Measurements from ENCODE around the gene SPTLC2.
A peak's percentile ranks its signal among the peaks of the same experiment; 100 is the strongest.
"Not testable (repeated sequence)": the region's sequence is repeated elsewhere in the genome, so short reads cannot be mapped to it uniquely, and the experiment has no call there.

SPTLC2 gene

GRCh38 chr14:77588411-77589025 lies 27.9 kb downstream of the SPTLC2 start:
- not testable (repeated sequence) for H3K27ac ChIP-seq (ENCODE audit: low read depth, low read length)

GRCh38 chr14:77585385-77585784 lies 31.1 kb downstream of the SPTLC2 start:
- peaks cover 31% of the 10 kb centered on the region for H3K79me2 ChIP-seq (ENCODE audit: control insufficient read depth, insufficient read depth, low read length, unreplicated experiment)
- no peak overlapping the region for H3K27ac ChIP-seq (ENCODE audit: low read depth, low read length)
- peaks cover 4% of the 10 kb centered on the region; the same call in 1 of the 2 replicates for H3K36me3 ChIP-seq (ENCODE audit: insufficient read depth, low read length)
- no peak overlapping the region for H3K4me3 ChIP-seq (ENCODE audit: low read depth, low read length)
- no peak overlapping the region for H2AFZ ChIP-seq (ENCODE audit: low read length, unreplicated experiment)
- H3K4me1 ChIP-seq (ENCODE audit: control insufficient read depth, insufficient read depth, low read length, unreplicated experiment), result no peaks in the 10 kb centered on the region
- H3K27me3 ChIP-seq (ENCODE audit: insufficient read depth, low read length), result no peaks in the 10 kb centered on the region

More at GRCh38 chr14:77588411-77589025, 27.9 kb downstream of the SPTLC2 start:
- not testable (repeated sequence) for H3K4me3 ChIP-seq (ENCODE audit: low read depth, low read length); H3K4me1 ChIP-seq (ENCODE audit: control insufficient read depth, insufficient read depth, low read length, unreplicated experiment); H3K27me3 ChIP-seq (ENCODE audit: insufficient read depth, low read length); H3K36me3 ChIP-seq (ENCODE audit: insufficient read depth, low read length); H2AFZ ChIP-seq (ENCODE audit: low read length, unreplicated experiment)
- peaks cover 32% of the 10 kb centered on the region for H3K79me2 ChIP-seq (ENCODE audit: control insufficient read depth, insufficient read depth, low read length, unreplicated experiment)

GRCh38 chr14:77584809-77585208 lies 31.6 kb downstream of the SPTLC2 start:
- Histone ChIP-seq H3K27ac (ENCODE audit: low read depth, low read length) (no peak overlapping the region), H2AFZ (ENCODE audit: low read length, unreplicated experiment) (no peak overlapping the region), H3K79me2 (ENCODE audit: control insufficient read depth, insufficient read depth, low read length, unreplicated experiment) (peaks cover 36% of the 10 kb centered on the region), H3K27me3 (ENCODE audit: insufficient read depth, low read length) (no peaks in the 10 kb centered on the region), H3K4me1 (ENCODE audit: control insufficient read depth, insufficient read depth, low read length, unreplicated experiment) (peaks cover 3% of the 10 kb centered on the region), H3K36me3 (ENCODE audit: insufficient read depth, low read length) (peaks cover 4% of the 10 kb centered on the region; the same call in 1 of the 2 replicates), H3K4me3 (ENCODE audit: low read depth, low read length) (no peak overlapping the region)

GRCh38 chr14:77583657-77584056 lies 32.8 kb downstream of the SPTLC2 start:
- Histone ChIP-seq H3K27me3 (ENCODE audit: insufficient read depth, low read length) (no peaks in the 10 kb centered on the region), H3K27ac (ENCODE audit: low read depth, low read length) (no peak overlapping the region), H3K36me3 (ENCODE audit: insufficient read depth, low read length) (peaks cover 4% of the 10 kb centered on the region; the same call in 1 of the 2 replicates), H3K4me1 (ENCODE audit: control insufficient read depth, insufficient read depth, low read length, unreplicated experiment) (peaks cover 10% of the 10 kb centered on the region), H2AFZ (ENCODE audit: low read length, unreplicated experiment) (no peak overlapping the region), H3K4me3 (ENCODE audit: low read depth, low read length) (no peak overlapping the region), H3K79me2 (ENCODE audit: control insufficient read depth, insufficient read depth, low read length, unreplicated experiment) (peaks cover 44% of the 10 kb centered on the region)

GRCh38 chr14:77582511-77582910 lies 33.9 kb downstream of the SPTLC2 start:
- Histone ChIP-seq H3K27ac (ENCODE audit: low read depth, low read length) (no peak overlapping the region), H3K79me2 (ENCODE audit: control insufficient read depth, insufficient read depth, low read length, unreplicated experiment) (peaks cover 46% of the 10 kb centered on the region), H2AFZ (ENCODE audit: low read length, unreplicated experiment) (no peak overlapping the region), H3K36me3 (ENCODE audit: insufficient read depth, low read length) (peaks cover 4% of the 10 kb centered on the region; the same call in 1 of the 2 replicates), H3K27me3 (ENCODE audit: insufficient read depth, low read length) (no peaks in the 10 kb centered on the region), H3K4me1 (ENCODE audit: control insufficient read depth, insufficient read depth, low read length, unreplicated experiment) (peaks cover 10% of the 10 kb centered on the region), H3K4me3 (ENCODE audit: low read depth, low read length) (no peak overlapping the region)

- Histone ChIP-seq H3K4me3 (ENCODE audit: low read depth, low read length) (peak overlapping the region; percentile 77), H3K27me3 (ENCODE audit: insufficient read depth, low read length) (no peaks in the 10 kb centered on the region), H3K27ac (ENCODE audit: low read depth, low read length) (peak overlapping the region; percentile 70), H2AFZ (ENCODE audit: low read length, unreplicated experiment) (peak overlapping the region; percentile 74), H3K79me2 (ENCODE audit: control insufficient read depth, insufficient read depth, low read length, unreplicated experiment) (peaks cover 44% of the 10 kb centered on the region), H3K4me1 (ENCODE audit: control insufficient read depth, insufficient read depth, low read length, unreplicated experiment) (peaks cover 10% of the 10 kb centered on the region), H3K36me3 (ENCODE audit: insufficient read depth, low read length) (no peaks in the 10 kb centered on the region; the same call in 1 of the 2 replicates)
Measured at GRCh38 chr14:77580964-77581505, 35.4 kb downstream of the SPTLC2 start.

GRCh38 chr14:77580477-77580876 lies 36.0 kb downstream of the SPTLC2 start:
- H3K27me3 ChIP-seq (ENCODE audit: insufficient read depth, low read length), result no peaks in the 10 kb centered on the region
- peaks cover 44% of the 10 kb centered on the region for H3K79me2 ChIP-seq (ENCODE audit: control insufficient read depth, insufficient read depth, low read length, unreplicated experiment)
- H3K27ac ChIP-seq (ENCODE audit: low read depth, low read length), result peak overlapping the region; percentile 70
- peak overlapping the region; percentile 74 for H2AFZ ChIP-seq (ENCODE audit: low read length, unreplicated experiment)
- H3K4me3 ChIP-seq (ENCODE audit: low read depth, low read length), result peak overlapping the region; percentile 77
- H3K4me1 ChIP-seq (ENCODE audit: control insufficient read depth, insufficient read depth, low read length, unreplicated experiment), result peaks cover 10% of the 10 kb centered on the region
- H3K36me3 ChIP-seq (ENCODE audit: insufficient read depth, low read length), result no peaks in the 10 kb centered on the region; the same call in 1 of the 2 replicates

GRCh38 chr14:77579780-77580179 lies 36.7 kb downstream of the SPTLC2 start:
- H3K27ac ChIP-seq (ENCODE audit: low read depth, low read length), result no peak overlapping the region
- peaks cover 10% of the 10 kb centered on the region for H3K4me1 ChIP-seq (ENCODE audit: control insufficient read depth, insufficient read depth, low read length, unreplicated experiment)
- no peak overlapping the region for H3K4me3 ChIP-seq (ENCODE audit: low read depth, low read length)
- no peaks in the 10 kb centered on the region; the same call in 1 of the 2 replicates for H3K36me3 ChIP-seq (ENCODE audit: insufficient read depth, low read length)
- no peak overlapping the region for H2AFZ ChIP-seq (ENCODE audit: low read length, unreplicated experiment)
- no peaks in the 10 kb centered on the region for H3K27me3 ChIP-seq (ENCODE audit: insufficient read depth, low read length)
- peaks cover 41% of the 10 kb centered on the region for H3K79me2 ChIP-seq (ENCODE audit: control insufficient read depth, insufficient read depth, low read length, unreplicated experiment)

GRCh38 chr14:77579065-77579464 lies 37.4 kb downstream of the SPTLC2 start:
- Histone ChIP-seq H2AFZ (ENCODE audit: low read length, unreplicated experiment) (no peak overlapping the region), H3K4me3 (ENCODE audit: low read depth, low read length) (no peak overlapping the region), H3K4me1 (ENCODE audit: control insufficient read depth, insufficient read depth, low read length, unreplicated experiment) (peaks cover 10% of the 10 kb centered on the region), H3K36me3 (ENCODE audit: insufficient read depth, low read length) (peaks cover 2% of the 10 kb centered on the region; the same call in 1 of the 2 replicates), H3K27ac (ENCODE audit: low read depth, low read length) (0 out of 2 replicates have a peak overlapping the region, but pooled peaks have one; percentile 28), H3K27me3 (ENCODE audit: insufficient read depth, low read length) (no peaks in the 10 kb centered on the region), H3K79me2 (ENCODE audit: control insufficient read depth, insufficient read depth, low read length, unreplicated experiment) (peaks cover 37% of the 10 kb centered on the region)

GRCh38 chr14:77574446-77575115 lies 41.9 kb downstream of the SPTLC2 start:
- no peak overlapping the region for H3K27ac ChIP-seq (ENCODE audit: low read depth, low read length)
- no peaks in the 10 kb centered on the region for H3K27me3 ChIP-seq (ENCODE audit: insufficient read depth, low read length)
- peaks cover 10% of the 10 kb centered on the region for H3K79me2 ChIP-seq (ENCODE audit: control insufficient read depth, insufficient read depth, low read length, unreplicated experiment)
- H3K36me3 ChIP-seq (ENCODE audit: insufficient read depth, low read length), result peaks cover 12% of the 10 kb centered on the region; the same call in 1 of the 2 replicates
- no peak overlapping the region for H3K4me3 ChIP-seq (ENCODE audit: low read depth, low read length)
- H2AFZ ChIP-seq (ENCODE audit: low read length, unreplicated experiment), result no peak overlapping the region
- H3K4me1 ChIP-seq (ENCODE audit: control insufficient read depth, insufficient read depth, low read length, unreplicated experiment), result peaks cover 5% of the 10 kb centered on the region
